Activated T-cell treated with anti-CD3 and anti-CD28 coated beads, Interleukin-2, amount 50 U/mL, for 72 hours (primary cell): ENCODE results near the gene ST6GAL1. TPM values are rescaled to one million over a fixed set of nuclear protein-coding genes. Genes with fewer than 3 reads are reported as not detected.

Source experiments
- ATAC-seq, 2 donors: fragments of 150-1000 bp; cut with Tn5 transposase; replicated peaks in 1 of 2; 2 replicates each; pipeline ENCODE4 v1.10.0; 2021; ENCODE audit warnings: moderate library complexity in 2 of 2, mild to moderate bottlenecking in 1 of 2
- DNase-seq, 2 donors: peaks; one replicate each; pipeline ENCODE4 v3.0.0; 2021 to 2022; ENCODE audit warnings: mixed read lengths in 1 of 2
- H3K27ac Mint-ChIP-seq: one replicate; pipeline ENCODE4 v1.8.0; 2022; ENCODE audit warnings: mild to moderate bottlenecking, moderate library complexity, mixed read lengths
- H3K27me3 Mint-ChIP-seq: one replicate; pipeline ENCODE4 v1.8.0; 2022; ENCODE audit warnings: low read depth, mixed read lengths
- H3K36me3 Mint-ChIP-seq, 2 donors: one replicate each; pipeline ENCODE4 v1.8.0; 2022; ENCODE audit warnings: mixed read lengths in 2 of 2, mild to moderate bottlenecking in 1 of 2; ENCODE audit not compliant: insufficient read depth in 2 of 2
- H3K4me1 Mint-ChIP-seq: one replicate; pipeline ENCODE4 v1.8.0; 2022; ENCODE audit warnings: low read depth, mixed read lengths
- H3K4me3 Mint-ChIP-seq, 2 donors: one replicate each; pipeline ENCODE4 v1.8.0; 2022; ENCODE audit warnings: mild to moderate bottlenecking in 2 of 2, mixed read lengths in 2 of 2, moderate library complexity in 2 of 2
- H3K9me3 Mint-ChIP-seq, 2 donors: one replicate each; pipeline ENCODE4 v1.8.0; 2022; ENCODE audit warnings: mixed read lengths in 2 of 2
- total RNA-seq, 2 donors: library from RNA; stranded (reverse); gene quantifications; one replicate each; pipeline ENCODE4 v1.2.3, GENCODE V29; 2022

ST6GAL1 gene
- total RNA-seq, 2 donors from 2014 or later, result 98.1 to 104 TPM

DNA sequence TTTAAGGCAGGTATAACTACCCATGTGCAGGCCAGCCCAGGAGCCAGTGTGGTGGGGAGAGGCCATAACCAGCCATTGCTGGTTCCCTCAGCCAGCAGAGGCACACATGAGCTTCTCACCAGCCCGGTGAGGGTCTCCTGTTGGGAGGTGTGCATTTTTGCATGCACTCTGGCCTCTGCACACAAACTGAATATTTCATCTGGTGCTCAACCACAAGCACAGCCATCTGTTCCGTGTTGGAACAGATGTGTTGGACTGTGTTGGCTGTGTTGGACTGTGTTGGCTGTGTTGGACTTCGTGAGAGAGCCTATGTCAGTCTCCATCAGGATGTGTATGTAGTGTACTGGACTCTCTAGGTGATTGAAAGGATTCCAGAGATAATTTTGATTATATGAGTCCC is 141.8 kb downstream of the ST6GAL1 start:
- Mint-ChIP-seq H3K27me3 (no peaks in the 10 kb centered on the region), H3K36me3 (peaks cover 20 to 52% of the 10 kb centered on the region in 2 donors), H3K9me3 (no peaks in the 10 kb centered on the region), H3K4me1 (no peaks in the 10 kb centered on the region), H3K4me3 (no peak overlapping the region), H3K27ac (no peak overlapping the region)
- no peak for ATAC-seq
- no peak for DNase-seq

DNA sequence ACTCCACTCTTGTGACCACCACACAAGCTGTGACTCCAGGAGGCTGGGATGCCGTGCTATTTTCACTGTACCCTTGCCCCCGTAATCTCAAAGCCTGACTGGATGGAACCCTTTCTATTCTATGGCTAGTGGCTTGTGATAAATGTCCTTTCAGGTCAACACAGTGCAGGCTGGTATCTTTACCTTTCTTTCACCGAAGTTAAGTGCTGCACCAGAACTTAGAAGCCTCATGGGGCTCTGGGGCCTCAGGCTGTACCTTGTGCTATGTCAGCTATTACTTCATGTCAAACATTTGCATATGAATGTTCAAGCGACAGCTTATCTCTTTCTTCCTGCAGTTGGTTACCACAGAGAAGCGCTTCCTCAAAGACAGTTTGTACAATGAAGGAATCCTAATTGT is 142.2 kb downstream of the ST6GAL1 start:
- Mint-ChIP-seq H3K4me3 (no peak overlapping the region), H3K36me3 (peaks cover 17 to 50% of the 10 kb centered on the region in 2 donors), H3K27ac (peak overlapping the region; percentile 34), H3K4me1 (no peaks in the 10 kb centered on the region), H3K9me3 (no peaks in the 10 kb centered on the region), H3K27me3 (no peaks in the 10 kb centered on the region)
- DNase-seq (no peak), ATAC-seq (peak in 1 of 2 donors; percentile 13)

DNA sequence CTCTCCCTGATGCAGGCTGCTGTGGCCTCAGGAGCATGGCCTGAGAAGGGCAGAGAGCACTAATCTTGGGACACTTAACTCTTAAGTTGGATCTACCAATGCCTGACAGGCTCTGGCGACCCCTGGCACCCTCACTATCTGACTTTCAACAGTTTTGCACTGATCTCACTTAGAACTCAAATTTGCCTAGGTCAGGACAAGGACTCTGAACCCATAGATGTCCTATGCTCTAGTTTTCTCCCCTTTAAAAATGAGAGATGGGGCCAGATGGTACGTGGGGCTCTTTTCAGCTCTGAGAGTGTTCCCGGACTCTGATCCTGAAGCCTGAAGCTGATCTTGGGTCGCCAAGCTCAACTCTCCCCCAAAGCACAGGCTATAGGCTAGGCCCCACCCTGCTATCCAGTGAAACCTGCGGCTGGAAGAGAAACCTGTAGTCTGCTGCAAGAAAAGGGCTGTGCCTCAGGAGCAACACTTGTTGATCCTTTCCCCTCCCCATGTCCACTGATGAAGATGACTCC is 143.3 kb downstream of the ST6GAL1 start:
- H3K9me3 Mint-ChIP-seq, result no peaks in the 10 kb centered on the region
- no peak overlapping the region for H3K4me3 Mint-ChIP-seq
- no peaks in the 10 kb centered on the region for H3K27me3 Mint-ChIP-seq
- ATAC-seq (no peak), DNase-seq (no peak)
- H3K27ac Mint-ChIP-seq, result peak overlapping the region; percentile 61
- H3K36me3 Mint-ChIP-seq, result peaks cover 14 to 56% of the 10 kb centered on the region in 2 donors
- H3K4me1 Mint-ChIP-seq, result no peaks in the 10 kb centered on the region

- ATAC-seq (no peak), DNase-seq (no peak)
- Mint-ChIP-seq H3K27ac (no peak overlapping the region), H3K36me3 (peaks cover 7 to 49% of the 10 kb centered on the region in 2 donors), H3K9me3 (no peaks in the 10 kb centered on the region), H3K4me3 (no peak overlapping the region), H3K4me1 (no peaks in the 10 kb centered on the region), H3K27me3 (no peaks in the 10 kb centered on the region)
These were observed 144.5 kb downstream of the ST6GAL1 start for GRCh38 chr3:187074846-187075245.

DNA sequence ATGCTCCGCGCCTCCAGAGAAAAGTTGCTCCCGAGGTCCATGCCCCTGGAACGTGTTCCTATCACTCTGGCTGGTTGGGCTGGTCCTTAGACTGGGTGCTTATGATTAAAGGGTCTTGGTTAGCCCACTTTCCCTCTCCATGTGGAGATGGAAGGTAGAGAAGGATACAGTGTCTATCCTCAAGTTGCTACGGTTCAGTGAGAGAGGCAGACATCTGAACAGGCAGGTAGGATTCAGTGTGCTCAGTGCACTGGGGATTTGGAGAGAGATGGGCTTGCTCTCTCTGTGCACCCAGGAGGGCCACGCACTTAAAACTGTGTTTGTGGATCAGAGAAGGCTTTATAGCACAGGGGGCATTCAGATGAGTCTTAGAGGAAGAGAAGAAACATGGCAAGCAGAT is 146.0 kb downstream of the ST6GAL1 start:
- DNase-seq (no peak), ATAC-seq (peak in 1 of 2 donors; percentile 6)
- Mint-ChIP-seq H3K4me1 (no peaks in the 10 kb centered on the region), H3K27ac (no peak overlapping the region), H3K9me3 (no peaks in the 10 kb centered on the region), H3K36me3 (peaks cover 4 to 39% of the 10 kb centered on the region in 2 donors), H3K4me3 (no peak overlapping the region), H3K27me3 (no peaks in the 10 kb centered on the region)

DNA sequence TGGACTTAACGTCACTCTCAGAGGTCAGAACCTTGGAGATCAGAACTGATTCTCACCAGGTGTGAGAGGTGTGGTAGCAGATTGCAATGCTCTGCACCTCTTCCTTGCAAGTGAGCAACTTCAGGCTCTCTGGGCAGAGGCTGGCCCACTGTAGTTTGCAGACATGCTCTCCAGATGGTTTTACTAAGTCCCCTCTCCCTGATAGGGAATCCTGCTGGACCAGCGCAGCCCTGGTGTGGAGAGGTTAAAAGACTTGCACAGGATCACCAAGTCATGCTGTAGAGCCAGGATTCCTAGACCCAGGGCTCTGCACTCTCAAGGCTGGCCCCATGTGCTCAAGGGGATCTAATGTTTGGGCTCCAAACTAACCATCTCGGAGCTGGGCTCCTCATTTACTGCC is 146.8 kb downstream of the ST6GAL1 start:
- DNase-seq, result no peak
- Mint-ChIP-seq H3K27me3 (no peaks in the 10 kb centered on the region), H3K4me3 (no peak overlapping the region), H3K27ac (no peak overlapping the region), H3K36me3 (peaks cover 4 to 37% of the 10 kb centered on the region in 2 donors), H3K4me1 (no peaks in the 10 kb centered on the region), H3K9me3 (no peaks in the 10 kb centered on the region)
- ATAC-seq, result no peak

- no peak overlapping the region for H3K4me3 Mint-ChIP-seq
- H3K27me3 Mint-ChIP-seq, result no peaks in the 10 kb centered on the region
- ATAC-seq (peak in 1 of 2 donors; percentile 10), DNase-seq (no peak)
- H3K9me3 Mint-ChIP-seq, result no peaks in the 10 kb centered on the region
- no peaks in the 10 kb centered on the region for H3K4me1 Mint-ChIP-seq
- H3K27ac Mint-ChIP-seq, result no peak overlapping the region
- peaks cover 4 to 37% of the 10 kb centered on the region in 2 donors for H3K36me3 Mint-ChIP-seq
These were observed 147.2 kb downstream of the ST6GAL1 start for GRCh38 chr3:187077537-187077936.

GRCh38 chr3:187079090-187080022 is 149.0 kb downstream of the ST6GAL1 start:
- Mint-ChIP-seq H3K27ac (peak overlapping the region; percentile 60), H3K36me3 (peaks cover 1 to 27% of the 10 kb centered on the region in 2 donors), H3K4me3 (no peak overlapping the region), H3K4me1 (peaks cover 3% of the 10 kb centered on the region), H3K9me3 (no peaks in the 10 kb centered on the region), H3K27me3 (no peaks in the 10 kb centered on the region)
- ATAC-seq (no peak), DNase-seq (no peak)

- Mint-ChIP-seq H3K36me3 (peaks cover 2 to 21% of the 10 kb centered on the region in 2 donors), H3K27me3 (no peaks in the 10 kb centered on the region), H3K4me1 (peaks cover 9% of the 10 kb centered on the region), H3K4me3 (no peak overlapping the region), H3K27ac (no peak overlapping the region), H3K9me3 (no peaks in the 10 kb centered on the region)
- DNase-seq (no peak), ATAC-seq (no peak)
These were observed 150.6 kb downstream of the ST6GAL1 start for GRCh38 chr3:187080799-187081450.

DNA sequence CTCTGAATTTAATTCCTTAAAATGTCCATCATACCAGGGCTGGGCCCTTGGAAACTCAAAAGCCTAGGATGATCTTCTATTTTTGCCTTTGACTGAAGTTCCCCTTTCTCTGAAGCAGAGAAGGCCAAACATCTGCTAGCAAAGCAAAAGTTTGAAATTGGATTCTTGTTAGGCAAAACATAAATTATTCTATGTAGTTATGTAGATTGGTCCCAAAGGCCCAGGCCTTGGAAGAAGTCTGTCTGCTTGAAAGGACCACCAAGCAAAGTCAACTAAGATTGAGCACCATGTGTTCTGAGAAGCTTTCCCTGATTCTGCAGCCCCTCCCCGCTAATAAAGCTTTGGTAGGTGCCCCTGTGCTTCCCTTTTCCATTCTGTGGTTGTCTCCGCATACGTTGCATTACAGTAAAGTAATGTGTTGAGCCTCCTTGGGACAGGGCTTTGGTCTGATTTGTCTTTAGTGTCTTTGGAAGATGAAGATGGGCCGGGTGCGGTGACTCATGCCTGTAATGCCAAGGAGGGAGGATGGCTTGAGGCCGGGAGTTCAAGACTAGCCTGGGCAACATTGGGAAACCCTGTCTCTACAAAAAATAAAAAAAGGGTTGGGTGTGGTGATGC is 152.5 kb downstream of the ST6GAL1 start:
- DNase-seq, result no peak
- Mint-ChIP-seq H3K4me1 (peaks cover 9% of the 10 kb centered on the region), H3K27ac (no peak overlapping the region)

GRCh38 chr3:187084126-187084525 is 153.8 kb downstream of the ST6GAL1 start:
- Mint-ChIP-seq H3K4me3 (no peak overlapping the region), H3K36me3 (peaks cover 9 to 17% of the 10 kb centered on the region in 2 donors), H3K4me1 (peaks cover 9% of the 10 kb centered on the region), H3K27ac (no peak overlapping the region), H3K27me3 (no peaks in the 10 kb centered on the region), H3K9me3 (peaks cover 6 to 9% of the 10 kb centered on the region in 2 donors)
- ATAC-seq (no peak), DNase-seq (no peak)

More for the DNA sequence above, 152.5 kb downstream of the ST6GAL1 start:
- H3K27me3 Mint-ChIP-seq, result no peaks in the 10 kb centered on the region
- peaks cover 0 to 2% of the 10 kb centered on the region in 2 donors for H3K9me3 Mint-ChIP-seq
- H3K36me3 Mint-ChIP-seq, result peaks cover 4 to 10% of the 10 kb centered on the region in 2 donors
- no peak overlapping the region for H3K4me3 Mint-ChIP-seq
- no peak for ATAC-seq

DNA sequence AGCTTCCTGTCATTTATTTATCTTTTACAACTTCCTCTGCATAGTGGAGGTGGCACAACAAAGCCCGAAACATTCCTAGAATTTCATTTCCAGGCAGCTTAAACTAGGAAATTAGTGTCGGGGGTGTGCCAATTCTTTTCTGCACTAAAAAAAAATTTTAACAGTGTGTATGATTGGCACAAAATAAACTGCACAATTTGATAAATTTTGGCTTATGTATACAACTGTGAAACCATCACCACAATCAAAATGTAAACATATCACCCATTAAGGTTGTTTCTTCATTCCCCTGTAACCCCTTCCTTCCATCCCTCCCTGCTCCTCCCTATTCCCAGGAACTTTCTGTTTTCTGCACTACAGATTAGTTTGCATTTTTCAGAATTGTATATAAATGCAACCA is 154.3 kb downstream of the ST6GAL1 start:
- DNase-seq (no peak), ATAC-seq (no peak)
- Mint-ChIP-seq H3K9me3 (peaks cover 6 to 10% of the 10 kb centered on the region in 2 donors), H3K27me3 (no peaks in the 10 kb centered on the region), H3K4me3 (no peak overlapping the region), H3K4me1 (peaks cover 9% of the 10 kb centered on the region), H3K36me3 (peaks cover 9 to 18% of the 10 kb centered on the region in 2 donors), H3K27ac (no peak overlapping the region)
